HAP-1 (cell line): ENCODE results near the gene ROBO3.

ENCODE experiments used
- DNase-seq, 2 experiments: peaks; one replicate each; pipeline ENCODE4 v3.0.0-alpha.2; 2016 to 2020; ENCODE audit warnings: low spot score in 2 of 2
- H3K27me3 ChIP-seq: fragments of 250-450 bp; sonication (Bioruptor Pico); 2 replicates; pipeline ENCODE4 v1.5.1; 2020; ENCODE audit warnings: low read depth, mild to moderate bottlenecking, moderate library complexity
- H3K36me3 ChIP-seq: fragments of 250-450 bp; sonication (Bioruptor Pico); replicated peaks from 2 replicates; pipeline ENCODE4 v1.5.1; 2020; ENCODE audit warnings: mild to moderate bottlenecking
- H3K4me1 ChIP-seq: fragments of 250-450 bp; sonication (Bioruptor Pico); 2 replicates; pipeline ENCODE4 v1.5.1; 2020; ENCODE audit warnings: mild to moderate bottlenecking
- H3K4me3 ChIP-seq: fragments of 250-450 bp; sonication (Bioruptor Pico); 2 replicates; pipeline ENCODE4 v1.5.1; 2020; ENCODE audit warnings: mild to moderate bottlenecking, moderate library complexity
- H3K9me3 ChIP-seq: fragments of 250-450 bp; sonication (Bioruptor Pico); 2 replicates; pipeline ENCODE4 v1.5.1; 2020; ENCODE audit warnings: mild to moderate bottlenecking, moderate library complexity
- in situ Hi-C: fragments of 300-500 bp; cut with MboI; formaldehyde crosslinking; loops from 3 replicates; pipeline ENCODE4 v1.14.3; 2020; ENCODE audit warnings: low sequenced_read_pairs, inconsistent platforms, mixed read lengths

The ROBO3 gene

GRCh38 chr11:124882339-124883071 is 17.3 kb downstream of the ROBO3 start:
- DNase-seq, result no peak
- no peaks in the 10 kb centered on the region; the same call in 1 of the 2 replicates for H3K4me1 ChIP-seq

GRCh38 chr11:124884340-124884739 is 19.1 kb downstream of the ROBO3 start:
- in situ Hi-C loops, result no loop called here

More at GRCh38 chr11:124882339-124883071, 17.3 kb downstream of the ROBO3 start:
- Histone ChIP-seq H3K9me3 (no peaks in the 10 kb centered on the region), H3K36me3 (no peaks in the 10 kb centered on the region), H3K4me3 (no peak overlapping the region), H3K27me3 (peaks cover 11% of the 10 kb centered on the region; the same call in 1 of the 2 replicates)
- in situ Hi-C loops, result no loop called here

GRCh38 chr11:124884869-124885479 is 19.7 kb downstream of the ROBO3 start:
- DNase-seq, result no peak
- H3K4me1 ChIP-seq, result no peaks in the 10 kb centered on the region
- no peaks in the 10 kb centered on the region for H3K9me3 ChIP-seq
- no peak overlapping the region for H3K4me3 ChIP-seq
- H3K27me3 ChIP-seq, result peaks cover 21% of the 10 kb centered on the region
- in situ Hi-C loops, result no loop called here
- no peaks in the 10 kb centered on the region for H3K36me3 ChIP-seq

More at GRCh38 chr11:124884340-124884739, 19.1 kb downstream of the ROBO3 start:
- Histone ChIP-seq H3K9me3 (no peaks in the 10 kb centered on the region), H3K36me3 (no peaks in the 10 kb centered on the region), H3K27me3 (peaks cover 19% of the 10 kb centered on the region), H3K4me1 (no peaks in the 10 kb centered on the region), H3K4me3 (no peak overlapping the region)
- DNase-seq, result no peak

- Histone ChIP-seq H3K9me3 (no peaks in the 10 kb centered on the region), H3K4me3 (no peak overlapping the region), H3K27me3 (peaks cover 23% of the 10 kb centered on the region), H3K4me1 (no peaks in the 10 kb centered on the region), H3K36me3 (no peaks in the 10 kb centered on the region)
- no peak for DNase-seq
- in situ Hi-C loops, result no loop called here
Measured at GRCh38 chr11:124886476-124886875, 21.2 kb downstream of the ROBO3 start.

- no peaks in the 10 kb centered on the region for H3K9me3 ChIP-seq
- no peak for DNase-seq
- peaks cover 27% of the 10 kb centered on the region for H3K27me3 ChIP-seq
- no peaks in the 10 kb centered on the region for H3K36me3 ChIP-seq
- H3K4me3 ChIP-seq, result no peak overlapping the region
- in situ Hi-C loops, result no loop called here
- no peaks in the 10 kb centered on the region for H3K4me1 ChIP-seq
Measured at GRCh38 chr11:124886978-124887666, 21.9 kb downstream of the ROBO3 start.

- in situ Hi-C loops, result no loop called here
- Histone ChIP-seq H3K4me1 (no peaks in the 10 kb centered on the region), H3K9me3 (no peaks in the 10 kb centered on the region), H3K4me3 (no peak overlapping the region), H3K36me3 (no peaks in the 10 kb centered on the region), H3K27me3 (peaks cover 32% of the 10 kb centered on the region)
- DNase-seq, result no peak
Measured at GRCh38 chr11:124887667-124888013, 22.4 kb downstream of the ROBO3 start.

- no peaks in the 10 kb centered on the region for H3K9me3 ChIP-seq
- in situ Hi-C loops, result no loop called here
- H3K36me3 ChIP-seq, result no peaks in the 10 kb centered on the region
- H3K27me3 ChIP-seq, result peaks cover 35% of the 10 kb centered on the region
- no peaks in the 10 kb centered on the region for H3K4me1 ChIP-seq
- DNase-seq, result no peak
- no peak overlapping the region for H3K4me3 ChIP-seq
Measured at GRCh38 chr11:124889191-124890091, 24.2 kb downstream of the ROBO3 start.

- Histone ChIP-seq H3K36me3 (no peaks in the 10 kb centered on the region), H3K9me3 (no peaks in the 10 kb centered on the region), H3K27me3 (peaks cover 35% of the 10 kb centered on the region), H3K4me3 (no peak overlapping the region), H3K4me1 (no peaks in the 10 kb centered on the region)
- DNase-seq, result no peak
- in situ Hi-C loops, result no loop called here
Measured at GRCh38 chr11:124890151-124890550, 24.9 kb downstream of the ROBO3 start.

- H3K4me1 ChIP-seq, result no peaks in the 10 kb centered on the region
- in situ Hi-C loops, result no loop called here
- H3K4me3 ChIP-seq, result no peak overlapping the region
- peaks cover 32% of the 10 kb centered on the region for H3K27me3 ChIP-seq
- DNase-seq, result no peak
- no peaks in the 10 kb centered on the region for H3K9me3 ChIP-seq
- no peaks in the 10 kb centered on the region for H3K36me3 ChIP-seq
Measured at GRCh38 chr11:124890683-124891372, 25.6 kb downstream of the ROBO3 start.

GRCh38 chr11:124891373-124891861 is 26.2 kb downstream of the ROBO3 start:
- Histone ChIP-seq H3K9me3 (no peaks in the 10 kb centered on the region), H3K4me1 (no peaks in the 10 kb centered on the region), H3K36me3 (no peaks in the 10 kb centered on the region), H3K4me3 (no peak overlapping the region), H3K27me3 (peaks cover 26% of the 10 kb centered on the region)
- no peak for DNase-seq
- in situ Hi-C loops, result no loop called here

GRCh38 chr11:124892146-124892545 is 26.9 kb downstream of the ROBO3 start:
- H3K4me3 ChIP-seq, result no peak overlapping the region
- H3K9me3 ChIP-seq, result no peaks in the 10 kb centered on the region
- H3K27me3 ChIP-seq, result peaks cover 26% of the 10 kb centered on the region
- no peaks in the 10 kb centered on the region for H3K4me1 ChIP-seq
- no peak for DNase-seq
- no peaks in the 10 kb centered on the region for H3K36me3 ChIP-seq
- in situ Hi-C loops, result no loop called here

GRCh38 chr11:124892750-124893454 is 27.7 kb downstream of the ROBO3 start:
- Histone ChIP-seq H3K9me3 (no peaks in the 10 kb centered on the region), H3K4me3 (no peak overlapping the region), H3K27me3 (peaks cover 21% of the 10 kb centered on the region), H3K36me3 (no peaks in the 10 kb centered on the region), H3K4me1 (no peaks in the 10 kb centered on the region)
- DNase-seq, result no peak
- in situ Hi-C loops, result no loop called here
